ENCODE measurements around the gene SLC2A5.

DNA sequence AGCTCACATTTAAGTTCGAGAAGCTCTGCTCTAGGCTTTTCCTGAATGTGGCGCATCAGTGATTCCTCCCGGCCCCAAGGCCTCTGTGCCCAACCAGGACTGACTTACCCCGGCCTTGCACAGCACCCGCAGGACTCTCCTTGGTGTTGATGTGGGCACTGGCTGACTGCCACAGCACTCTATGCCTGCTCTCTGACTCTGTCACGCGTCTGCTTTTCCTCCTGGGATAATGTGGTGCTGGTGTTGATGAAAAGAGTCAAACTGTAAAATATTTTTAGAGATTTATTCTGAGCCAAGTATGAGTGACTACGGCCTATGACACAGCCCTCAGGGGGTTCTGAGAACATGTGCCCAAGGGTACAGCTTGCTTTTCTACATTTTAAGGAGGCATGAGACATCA is 15.5 kb upstream of the SLC2A5 start:
- no peak for TF ChIP-seq CTCF (IDR thresholded peaks at IDR 0.05)
- peak; percentile 11 for TF ChIP-seq POLR2AphosphoS5 (IDR thresholded peaks at IDR 0.05)
- no peak for TF ChIP-seq EP300 (IDR thresholded peaks at IDR 0.05)

All from gastroesophageal sphincter (tissue), 3 donors.